WERI-Rb-1 (cell line): ENCODE measurements around the gene PRAMEF9.
"Not testable (repeated sequence)": the region's sequence is repeated elsewhere in the genome, so short reads cannot be mapped to it uniquely, and the experiment has no call there.

Experiments
- DNase-seq: peaks from one replicate; pipeline ENCODE4 v3.0.0-alpha.2; 2020
- H3K27ac ChIP-seq: fragments of 250-450 bp; sonication (Bioruptor Pico); 2 replicates; pipeline ENCODE4 v1.5.1; 2020; ENCODE audit warnings: mild to moderate bottlenecking, moderate library complexity
- H3K27me3 ChIP-seq: fragments of 250-450 bp; sonication (Bioruptor Pico); 2 replicates; pipeline ENCODE4 v1.5.1; 2021; ENCODE audit warnings: mild to moderate bottlenecking, low read depth, moderate library complexity; ENCODE audit not compliant: insufficient read depth, severe bottlenecking
- H3K36me3 ChIP-seq: fragments of 250-450 bp; sonication (Bioruptor Pico); 2 replicates; pipeline ENCODE4 v1.5.1; 2020; ENCODE audit warnings: mild to moderate bottlenecking, moderate library complexity
- H3K4me3 ChIP-seq: 2 replicates; pipeline ENCODE4 v1.5.1; 2011; ENCODE audit warnings: low read depth, mild to moderate bottlenecking, control low read depth, low read length
- H3K9me3 ChIP-seq: fragments of 250-450 bp; sonication (Bioruptor Pico); 2 replicates; pipeline ENCODE4 v1.5.1; 2021; ENCODE audit warnings: mild to moderate bottlenecking, moderate library complexity; ENCODE audit not compliant: severe bottlenecking
- CTCF ChIP-seq: IDR thresholded peaks from 2 replicates; pipeline ENCODE4 v1.5.1; 2011; ENCODE audit warnings: low read depth, mild to moderate bottlenecking, control low read depth, inconsistent platforms, low read length

The PRAMEF9 gene

DNA sequence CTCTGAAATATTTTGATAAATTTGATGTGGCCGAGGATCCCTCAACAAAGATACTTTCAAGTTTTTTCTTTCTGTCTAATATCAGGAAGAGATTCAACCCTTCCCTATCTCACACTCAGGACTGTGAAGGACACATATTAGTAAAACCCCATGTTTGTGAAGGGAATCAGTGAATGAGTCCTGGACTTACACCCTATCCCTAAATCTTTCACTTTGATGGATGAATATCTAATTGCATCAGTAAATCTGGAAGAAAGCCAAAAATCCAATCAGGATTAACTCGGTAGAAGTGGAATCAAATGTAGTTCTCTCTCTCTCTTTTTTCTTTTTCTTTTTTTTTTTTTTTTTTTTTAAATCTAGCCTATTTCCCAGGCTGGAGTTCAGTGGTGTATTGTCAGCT, at the start of gene PRAMEF9:
TSS of gene PRAMEF9 (plus strand) at position 301 of the 400 bp plus-strand sequence. CDS start 3,433 bp downstream, outside the sequence.
- not testable (repeated sequence) for DNase-seq, H3K4me3 ChIP-seq, H3K36me3 ChIP-seq, H3K27me3 ChIP-seq, H3K27ac ChIP-seq, H3K9me3 ChIP-seq

DNA sequence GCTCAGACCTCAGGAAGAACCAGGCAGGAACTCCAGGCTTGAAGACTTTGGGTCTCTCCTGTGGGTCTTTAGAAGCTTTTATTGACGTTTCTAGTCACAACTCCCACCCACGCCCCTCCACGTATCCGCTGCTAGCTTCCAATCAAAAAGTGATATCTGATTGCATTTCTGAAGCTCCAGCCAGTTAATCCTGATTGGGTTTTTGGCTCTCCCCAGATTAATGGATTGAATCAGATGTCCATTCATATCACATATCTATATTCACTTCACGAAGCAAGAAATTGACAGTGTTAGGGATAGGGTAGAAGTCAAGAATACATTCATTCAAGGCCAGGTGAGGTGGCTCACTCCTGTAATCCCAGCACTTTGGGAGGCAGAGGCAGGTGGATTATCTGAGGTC, 15.7 kb upstream of the PRAMEF9 start, which contains the start of gene PRAMEF26:
TSS of gene PRAMEF26 (minus strand) at position 101 of the 400 bp plus-strand sequence. CDS start 2,914 bp downstream, outside the sequence.
- H3K27me3 ChIP-seq, H3K4me3 ChIP-seq, DNase-seq, H3K27ac ChIP-seq, H3K36me3 ChIP-seq, H3K9me3 ChIP-seq: not testable (repeated sequence)

- not testable (repeated sequence) for H3K4me3 ChIP-seq, H3K27me3 ChIP-seq
Observed at GRCh38 chr1:13165531-13165930, 6.1 kb upstream of the PRAMEF9 start, which contains the start of gene HNRNPCL4. Gene HNRNPCL4 (minus strand): TSS chr1:13165631. CDS start chr1:13165467, 164 bp downstream.

GRCh38 chr1:13201309-13201708, 29.7 kb downstream of the PRAMEF9 start, which contains the start of gene PRAMEF13:
Gene PRAMEF13 (minus strand): TSS chr1:13201409. CDS start chr1:13199589, 1,820 bp downstream.
- H3K27me3 ChIP-seq, H3K36me3 ChIP-seq, H3K27ac ChIP-seq, DNase-seq, H3K9me3 ChIP-seq, H3K4me3 ChIP-seq: not testable (repeated sequence)

More at GRCh38 chr1:13165531-13165930, 6.1 kb upstream of the PRAMEF9 start, which contains the start of gene HNRNPCL4:
- H3K36me3 ChIP-seq, DNase-seq, H3K27ac ChIP-seq, H3K9me3 ChIP-seq: not testable (repeated sequence)

- H3K36me3 ChIP-seq, H3K27ac ChIP-seq, H3K9me3 ChIP-seq, H3K27me3 ChIP-seq, H3K4me3 ChIP-seq, DNase-seq: not testable (repeated sequence)
Observed at GRCh38 chr1:13208712-13209111, 37.1 kb downstream of the PRAMEF9 start.

- H3K4me3 ChIP-seq, DNase-seq, H3K9me3 ChIP-seq, H3K36me3 ChIP-seq, H3K27me3 ChIP-seq, H3K27ac ChIP-seq: not testable (repeated sequence)
Observed at GRCh38 chr1:13216619-13217018, 45.0 kb downstream of the PRAMEF9 start.

DNA sequence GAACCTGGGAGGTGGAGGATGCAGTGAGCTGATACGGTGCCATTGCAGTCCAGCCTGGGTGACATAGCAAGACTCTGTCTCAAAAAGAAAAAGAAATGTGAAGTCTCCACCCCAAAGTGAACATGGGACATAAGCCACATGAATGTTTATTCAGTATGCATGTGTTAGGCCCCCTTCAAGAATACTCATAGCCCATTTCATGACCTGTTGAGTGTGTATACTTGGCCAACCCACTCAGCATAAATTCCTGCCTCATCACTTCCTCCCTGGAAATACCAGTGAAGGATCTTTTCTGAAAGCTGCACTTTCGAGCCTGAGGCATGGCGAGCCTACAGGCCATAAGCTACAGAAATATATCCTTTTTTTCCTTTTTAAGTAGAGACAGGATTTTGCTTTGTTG, 47.6 kb downstream of the PRAMEF9 start:
- H3K27ac ChIP-seq: not testable (repeated sequence)

GRCh38 chr1:13222788-13223187, 51.1 kb downstream of the PRAMEF9 start:
- not testable (repeated sequence) for H3K4me3 ChIP-seq, H3K36me3 ChIP-seq, H3K27ac ChIP-seq, DNase-seq, H3K27me3 ChIP-seq, H3K9me3 ChIP-seq

More for the DNA sequence above, 47.6 kb downstream of the PRAMEF9 start:
- not testable (repeated sequence) for H3K4me3 ChIP-seq, DNase-seq, H3K27me3 ChIP-seq, H3K36me3 ChIP-seq, H3K9me3 ChIP-seq

DNA sequence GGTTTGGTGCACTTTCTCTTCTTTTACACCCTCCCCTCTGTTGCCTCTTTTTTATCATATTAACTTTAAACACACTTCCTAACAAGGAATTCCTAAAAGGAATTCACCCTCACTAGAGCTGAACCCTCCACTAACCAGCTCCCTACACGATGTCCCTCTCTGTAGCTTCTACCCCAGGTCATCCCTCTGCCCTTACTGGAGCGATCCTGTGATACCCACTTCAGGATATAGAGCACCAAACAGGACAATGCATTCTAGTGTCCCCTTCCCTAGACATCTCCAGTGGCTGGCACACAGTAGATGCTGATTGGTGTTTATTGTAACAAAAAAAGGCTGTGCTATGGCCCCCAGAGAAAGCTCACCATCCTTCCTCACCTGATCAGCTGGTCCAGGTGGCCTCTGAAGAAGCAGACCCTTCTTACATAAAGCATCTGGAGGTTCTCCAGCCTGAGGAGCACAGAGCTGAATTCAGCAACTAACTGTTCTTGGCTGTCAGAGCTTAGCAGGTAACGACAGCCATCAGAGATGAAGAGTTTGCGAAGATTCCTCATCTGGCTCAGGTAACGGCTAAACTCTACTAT, 52.9 kb downstream of the PRAMEF9 start:
- TF ChIP-seq CTCF: no peak
- Histone ChIP-seq H3K36me3 (no peaks in the 10 kb centered on the region), H3K27me3 (peaks cover 15% of the 10 kb centered on the region), H3K27ac (no peak overlapping the region), H3K4me3 (no peak overlapping the region), H3K9me3 (no peaks in the 10 kb centered on the region)
- no peak for DNase-seq

DNA sequence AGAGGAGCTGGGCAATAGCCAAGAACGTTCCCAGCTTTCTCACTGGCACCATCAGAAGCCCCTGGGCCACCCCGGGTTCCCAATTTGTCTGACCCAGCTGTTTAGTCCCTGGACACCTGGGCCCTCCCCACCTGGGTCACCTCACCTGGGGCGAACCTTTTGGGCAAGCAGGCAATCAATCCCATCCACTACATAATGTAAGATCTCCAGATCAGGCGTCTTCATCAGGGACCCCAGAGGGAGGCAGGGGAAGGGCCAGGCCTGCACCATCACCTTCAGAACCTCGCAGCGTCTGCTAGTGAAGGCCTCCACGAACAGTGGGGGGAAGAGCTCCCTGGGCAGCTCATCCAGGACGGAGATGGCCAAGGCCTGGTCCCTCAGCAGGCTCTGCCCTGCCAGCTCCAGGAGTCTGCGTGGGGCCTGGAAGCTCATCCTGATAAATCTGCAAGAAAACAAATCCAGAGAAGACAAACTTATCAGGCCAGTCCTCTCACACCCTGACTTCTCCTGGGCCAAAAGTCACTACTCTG, 54.1 kb downstream of the PRAMEF9 start, which contains the start of gene PRAMEF18:
TSS of gene PRAMEF18 (minus strand) at position 480 of the 530 bp plus-strand sequence. CDS start at position 432, 48 bp downstream.
- H3K4me3 ChIP-seq, H3K9me3 ChIP-seq, H3K27ac ChIP-seq, H3K36me3 ChIP-seq, DNase-seq: not testable (repeated sequence)
- peaks cover 22% of the 10 kb centered on the region for H3K27me3 ChIP-seq

- peaks cover 30% of the 10 kb centered on the region for H3K27me3 ChIP-seq
- H3K9me3 ChIP-seq, H3K4me3 ChIP-seq, DNase-seq, H3K27ac ChIP-seq, H3K36me3 ChIP-seq: not testable (repeated sequence)
Observed at GRCh38 chr1:13227271-13228055, 55.8 kb downstream of the PRAMEF9 start.
